NOMO-1 treated with DMSO at 0.1 percent for 48 hours (cell line): Measurements from ENCODE around the gene PLXNA2.

Experiments used
- DNase-seq: peaks from one replicate; lab custom pipeline; 2025; ENCODE audit not compliant: unreplicated experiment; lab: John Stamatoyannopoulos, UW

The PLXNA2 gene

DNA sequence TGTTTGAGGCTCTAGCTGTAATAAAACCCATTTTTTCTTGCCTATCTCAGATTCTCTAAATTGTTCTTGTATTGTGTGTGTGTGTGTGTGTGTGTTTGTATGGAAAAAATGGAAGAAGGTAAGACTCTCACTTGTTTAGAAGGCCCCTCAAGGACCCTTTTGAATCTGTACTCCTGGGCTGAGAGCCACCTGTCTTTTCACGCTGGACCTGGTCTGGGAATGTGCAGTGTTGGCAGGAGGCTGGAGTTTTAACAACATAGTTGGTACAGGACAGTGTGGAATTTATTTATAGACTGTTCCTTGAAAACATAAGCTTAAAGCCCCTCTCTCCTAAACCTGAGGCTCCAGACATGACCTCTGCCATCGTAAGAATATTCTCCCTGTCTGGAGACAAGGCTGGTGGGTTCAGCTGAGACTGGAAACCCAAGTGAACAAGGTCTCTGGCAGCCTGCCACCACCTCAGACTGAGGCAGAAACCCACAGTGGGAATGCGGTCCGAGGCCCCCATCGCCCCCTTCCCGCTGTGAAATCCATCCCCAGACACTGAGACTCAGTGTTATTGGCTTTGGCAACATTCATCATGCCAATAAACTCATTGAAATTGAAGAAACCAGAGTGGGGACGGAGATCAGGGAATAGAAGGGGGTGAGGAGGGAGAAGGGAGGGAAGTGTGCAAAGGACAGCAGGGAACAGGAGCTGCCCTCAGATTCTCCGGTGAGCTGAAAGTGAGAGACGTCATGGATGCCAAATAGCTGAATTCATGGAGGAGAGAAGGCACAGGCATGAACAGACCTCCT is 24.6 kb upstream of the PLXNA2 start:
- DNase-seq, result no peak

DNA sequence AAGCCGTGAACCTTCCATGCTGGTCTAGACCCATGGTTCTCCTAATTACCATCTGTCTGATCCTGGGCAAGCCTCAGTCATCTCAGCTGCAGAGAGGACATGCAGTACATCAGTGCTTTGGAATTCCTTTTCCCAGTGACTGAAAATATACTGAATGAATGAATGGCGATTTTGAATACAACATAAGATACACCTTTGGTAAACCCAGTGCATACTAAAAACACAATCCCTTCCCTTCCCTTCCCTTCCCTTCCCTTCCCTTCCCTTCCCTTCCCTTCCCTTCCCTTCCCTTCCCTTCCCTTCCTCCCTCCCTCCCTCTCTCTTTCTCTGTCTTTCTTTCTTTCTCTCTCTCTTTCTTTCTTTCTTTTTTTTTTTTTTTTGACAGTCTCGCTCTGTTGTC is 21.3 kb upstream of the PLXNA2 start:
- no peak for DNase-seq

GRCh38 chr1:208265122-208265469 is 20.9 kb upstream of the PLXNA2 start:
- no peak for DNase-seq

GRCh38 chr1:208264469-208265121 is 20.4 kb upstream of the PLXNA2 start:
- no peak for DNase-seq

- no peak for DNase-seq
These were observed 17.7 kb upstream of the PLXNA2 start for GRCh38 chr1:208261874-208262273.

- DNase-seq, result no peak
These were observed 14.1 kb upstream of the PLXNA2 start for GRCh38 chr1:208258277-208258676.

DNA sequence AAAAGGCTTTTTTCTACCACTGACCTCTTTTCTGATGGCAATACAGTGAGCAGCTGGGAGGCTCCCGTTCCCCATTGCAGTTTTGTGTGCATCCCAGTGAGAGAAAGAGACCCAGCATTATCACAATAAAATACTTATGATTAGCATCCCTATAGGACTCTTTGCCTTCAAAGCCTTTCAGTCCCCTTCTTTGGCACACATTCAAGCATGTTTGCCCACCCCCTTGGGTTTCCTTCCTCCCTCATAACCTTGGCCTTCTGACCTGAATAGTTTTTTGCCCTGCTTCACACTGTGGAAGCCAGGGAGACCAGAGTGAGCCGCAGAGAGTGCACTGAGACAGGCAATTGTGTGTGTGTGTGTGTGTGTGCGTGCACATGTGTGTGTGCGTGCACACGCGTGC is 13.2 kb upstream of the PLXNA2 start:
- DNase-seq, result no peak

GRCh38 chr1:208256556-208256955 is 12.4 kb upstream of the PLXNA2 start:
- no peak for DNase-seq

- no peak for DNase-seq
These were observed 11.9 kb upstream of the PLXNA2 start for GRCh38 chr1:208256091-208256490.

- no peak for DNase-seq
These were observed 10.7 kb upstream of the PLXNA2 start for GRCh38 chr1:208254862-208255261.

DNA sequence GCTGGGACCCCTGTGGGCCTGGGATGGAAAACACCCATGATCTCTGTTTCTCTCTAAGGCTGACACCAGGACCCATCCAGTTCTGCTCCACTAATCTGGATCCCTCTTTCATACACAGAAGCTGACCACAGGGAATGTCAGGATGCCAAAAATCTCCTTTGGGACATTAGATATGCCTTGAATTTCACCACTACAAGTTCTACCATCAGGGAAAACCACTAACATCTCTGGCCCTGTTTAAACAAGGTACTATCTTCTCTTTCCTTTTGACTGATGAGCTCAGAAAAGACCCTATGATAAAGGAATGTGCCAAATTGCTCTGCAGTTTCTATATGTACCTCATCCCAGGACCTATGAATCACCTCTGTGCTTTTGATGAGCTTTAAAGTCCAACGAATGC is 10.2 kb upstream of the PLXNA2 start:
- no peak for DNase-seq

DNA sequence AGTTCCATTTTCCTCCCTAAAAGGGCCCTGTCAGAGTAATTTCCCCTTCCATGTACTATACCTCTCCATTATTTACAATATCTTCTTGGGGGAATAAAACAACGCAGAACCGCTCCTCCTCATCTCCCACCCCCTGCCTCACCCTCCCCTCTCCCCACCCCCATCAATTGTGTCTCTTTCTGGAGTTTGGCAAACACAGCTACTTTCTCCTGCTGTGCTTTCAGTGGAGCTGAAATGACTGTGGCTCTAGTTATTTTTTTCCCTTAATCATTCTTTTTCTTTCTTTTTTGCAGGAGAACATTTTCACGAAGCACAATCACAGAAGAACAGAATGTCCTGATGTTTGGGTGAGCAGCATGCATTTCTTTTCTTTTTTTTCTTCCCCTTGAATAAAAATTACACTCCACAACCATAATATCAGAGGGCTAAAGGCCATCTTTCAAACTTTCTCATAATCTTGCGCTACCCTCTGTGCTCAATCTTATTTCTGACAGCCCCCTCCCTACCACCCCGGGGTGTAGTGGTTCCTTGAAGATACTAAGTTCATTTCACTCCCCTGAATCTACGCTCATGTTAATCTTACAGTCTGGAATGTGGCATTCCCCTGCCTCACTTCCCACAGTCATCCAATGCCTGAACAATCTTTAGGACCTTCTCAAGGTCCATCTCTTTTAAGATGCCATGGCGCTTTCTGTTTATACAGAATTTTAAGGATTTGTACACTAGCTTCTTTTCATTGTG is 8.8 kb upstream of the PLXNA2 start:
- no peak for DNase-seq

GRCh38 chr1:208251911-208252835 is 8.0 kb upstream of the PLXNA2 start:
- no peak for DNase-seq

- DNase-seq, result no peak
These were observed 6.8 kb upstream of the PLXNA2 start for GRCh38 chr1:208251015-208251414.

DNA sequence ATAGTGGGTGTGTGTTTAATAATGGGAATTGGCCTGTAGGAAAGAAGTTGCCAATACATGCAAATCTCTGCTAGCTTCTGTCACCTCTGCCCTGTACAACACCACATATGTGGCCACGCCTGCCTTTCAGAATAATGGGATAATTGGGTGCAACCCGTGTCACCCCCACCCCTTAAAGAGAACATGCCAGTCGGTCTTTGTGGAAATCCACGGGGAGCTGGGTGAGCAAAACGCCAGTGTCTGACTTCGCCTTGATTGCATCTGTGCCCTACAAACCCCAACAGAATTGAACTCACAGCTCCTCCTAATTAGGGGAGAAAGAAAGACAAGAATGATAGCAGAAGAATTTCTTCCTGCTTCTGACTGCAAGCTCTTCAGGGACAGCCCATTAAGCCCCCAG is 6.4 kb upstream of the PLXNA2 start:
- no peak for DNase-seq

DNA sequence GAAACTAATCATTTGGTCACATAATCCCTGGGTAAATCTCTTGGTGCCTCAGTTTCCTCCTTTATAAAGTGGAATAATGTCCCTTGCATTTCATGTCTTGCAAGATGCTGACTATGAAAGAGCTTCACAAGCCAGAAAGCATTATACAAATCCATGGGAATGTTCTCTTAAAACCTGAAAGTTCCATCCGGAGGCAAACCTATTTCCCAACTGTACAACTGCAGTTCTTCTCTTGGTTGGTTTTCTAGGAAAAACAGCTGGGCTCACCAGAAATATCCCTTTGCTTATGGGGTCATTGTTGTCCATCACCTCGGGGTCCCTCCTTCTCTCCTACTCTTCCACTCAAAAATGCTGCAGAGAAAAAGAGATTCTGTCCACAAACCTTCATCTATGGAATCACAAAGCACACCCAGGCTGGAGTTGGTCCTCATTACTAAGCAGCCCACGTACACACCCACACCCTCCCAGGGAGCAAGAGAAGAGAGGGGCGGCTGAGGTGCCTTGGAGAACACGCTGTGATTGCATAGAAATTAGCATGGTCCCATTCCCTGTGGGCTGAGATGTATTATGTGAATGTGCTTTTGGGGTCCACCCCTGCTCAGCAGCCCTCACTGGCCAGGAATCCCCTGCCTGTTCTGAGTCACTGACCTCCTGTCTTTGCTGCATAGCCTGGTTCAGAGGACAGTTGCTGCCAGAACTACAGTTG is 5.0 kb upstream of the PLXNA2 start:
- no peak for DNase-seq

GRCh38 chr1:208248307-208248801 is 4.2 kb upstream of the PLXNA2 start:
- no peak for DNase-seq

- no peak for DNase-seq
These were observed 3.5 kb upstream of the PLXNA2 start for GRCh38 chr1:208247696-208248095.

GRCh38 chr1:208245185-208245705 is 1.1 kb upstream of the PLXNA2 start:
- peak; percentile 91 for DNase-seq

GRCh38 chr1:208243527-208243966 is 637 bp downstream of the PLXNA2 start:
- DNase-seq, result no peak
